Lower leg skin (tissue), 3 donors: ENCODE measurements around the gene ZSWIM3.

ENCODE experiments used
- CTCF ChIP-seq, 3 donors: fragments of 450-650 bp; IDR thresholded peaks; one replicate each; pipeline ENCODE4 v1.5.1; 2016; ENCODE audit warnings: antibody characterized with exemption in 3 of 3, mild to moderate bottlenecking in 3 of 3, moderate library complexity in 2 of 3
- POLR2A ChIP-seq, 2 donors: fragments of 450-650 bp; IDR thresholded peaks; one replicate each; pipeline ENCODE4 v1.6.1; 2016 to 2017; ENCODE audit warnings: antibody characterized with exemption in 2 of 2, mild to moderate bottlenecking in 1 of 2, moderate library complexity in 1 of 2

- no peak for TF ChIP-seq POLR2A (IDR thresholded peaks at IDR 0.05)
- no peak for TF ChIP-seq CTCF (IDR thresholded peaks at IDR 0.05)
Measured at GRCh38 chr20:45843506-45843905, 13.9 kb upstream of the ZSWIM3 start.
